ENCODE measurements around the gene TMEM184B.

Gene TMEM184B

GRCh38 chr22:38223289-38223960 is 49.4 kb downstream of the TMEM184B start:
- Histone ChIP-seq H3K4me3 (ENCODE audit: low read depth in 1 of 2, low read length in 1 of 2) (no peak overlapping the region), H3K27ac (no peak overlapping the region), H3K27me3 (no peaks in the 10 kb centered on the region), H3K9me3 (no peaks in the 10 kb centered on the region), H3K36me3 (peaks cover 79% of the 10 kb centered on the region), H3K4me1 (ENCODE audit: control insufficient read depth in 1 of 2, insufficient read depth in 1 of 2, low read depth in 1 of 2, low read length in 1 of 2) (peaks cover 17 to 18% of the 10 kb centered on the region in 2 experiments)
- no peak for TF ChIP-seq CTCF (IDR thresholded peaks at IDR 0.05)

GRCh38 chr22:38222797-38223119 is 50.1 kb downstream of the TMEM184B start:
- Histone ChIP-seq H3K36me3 (peaks cover 73% of the 10 kb centered on the region), H3K4me1 (ENCODE audit: control insufficient read depth in 1 of 2, insufficient read depth in 1 of 2, low read depth in 1 of 2, low read length in 1 of 2) (peaks cover 23 to 25% of the 10 kb centered on the region in 2 experiments), H3K27ac (no peak overlapping the region), H3K9me3 (no peaks in the 10 kb centered on the region), H3K27me3 (no peaks in the 10 kb centered on the region), H3K4me3 (ENCODE audit: low read depth in 1 of 2, low read length in 1 of 2) (no peak overlapping the region)
- TF ChIP-seq CTCF (IDR thresholded peaks at IDR 0.05) = no peak

- Histone ChIP-seq H3K4me3 (ENCODE audit: low read depth in 1 of 2, low read length in 1 of 2) (no peak overlapping the region), H3K27ac (no peak overlapping the region), H3K27me3 (no peaks in the 10 kb centered on the region), H3K36me3 (peaks cover 67% of the 10 kb centered on the region), H3K9me3 (no peaks in the 10 kb centered on the region), H3K4me1 (ENCODE audit: control insufficient read depth in 1 of 2, insufficient read depth in 1 of 2, low read depth in 1 of 2, low read length in 1 of 2) (peaks cover 25% of the 10 kb centered on the region in 2 experiments)
- no peak for TF ChIP-seq CTCF (IDR thresholded peaks at IDR 0.05)
These were observed 50.7 kb downstream of the TMEM184B start for GRCh38 chr22:38221908-38222796.

GRCh38 chr22:38221407-38221806 is 51.4 kb downstream of the TMEM184B start:
- Histone ChIP-seq H3K27me3 (no peaks in the 10 kb centered on the region), H3K4me3 (ENCODE audit: low read depth in 1 of 2, low read length in 1 of 2) (no peak overlapping the region), H3K4me1 (ENCODE audit: control insufficient read depth in 1 of 2, insufficient read depth in 1 of 2, low read depth in 1 of 2, low read length in 1 of 2) (peaks cover 30% of the 10 kb centered on the region in 2 experiments), H3K9me3 (no peaks in the 10 kb centered on the region), H3K27ac (no peak overlapping the region), H3K36me3 (peaks cover 59% of the 10 kb centered on the region)
- no peak for TF ChIP-seq CTCF (IDR thresholded peaks at IDR 0.05)

GRCh38 chr22:38220653-38221386 is 52.0 kb downstream of the TMEM184B start:
- H3K36me3 ChIP-seq = peaks cover 54% of the 10 kb centered on the region
- no peak for TF ChIP-seq CTCF (IDR thresholded peaks at IDR 0.05)
- no peaks in the 10 kb centered on the region for H3K27me3 ChIP-seq
- no peaks in the 10 kb centered on the region for H3K9me3 ChIP-seq
- H3K27ac ChIP-seq = no peak overlapping the region
- no peak overlapping the region for H3K4me3 ChIP-seq (ENCODE audit: low read depth in 1 of 2, low read length in 1 of 2)
- peaks cover 36% of the 10 kb centered on the region in 2 experiments for H3K4me1 ChIP-seq (ENCODE audit: control insufficient read depth in 1 of 2, insufficient read depth in 1 of 2, low read depth in 1 of 2, low read length in 1 of 2)

All from neutrophil (primary cell).